ENCODE measurements around the gene ZCCHC18. TPM values are rescaled to one million over a fixed set of nuclear protein-coding genes. Genes with fewer than 3 reads are reported as not detected.

ZCCHC18 gene
- total and polyA plus RNA-seq, 2 donors (not counting 3 experiments of a cell fraction or from before 2014, with no cell fraction given), result 2.3 to 2.7 TPM

DNA sequence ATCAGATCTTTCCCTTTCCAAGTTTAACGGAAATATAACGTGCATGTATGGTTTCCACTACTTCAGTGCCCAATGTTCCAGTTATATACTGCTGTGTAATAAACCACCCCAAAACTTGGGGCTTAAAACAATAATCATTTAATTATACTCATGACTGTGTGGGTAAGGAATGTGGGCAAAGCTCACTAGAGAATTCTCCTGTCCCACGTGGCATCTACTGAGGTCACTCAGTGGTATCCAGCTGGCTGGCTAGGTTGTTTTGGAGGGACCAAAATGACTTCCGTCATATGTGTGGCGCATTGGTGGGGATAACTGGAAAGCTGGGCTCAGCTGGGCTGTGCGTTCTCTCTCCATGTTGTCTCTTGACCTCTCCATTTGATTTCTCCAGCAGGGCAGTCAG, 18.5 kb downstream of the ZCCHC18 start:
- no peak overlapping the region for H3K9ac ChIP-seq (replicated peaks; ENCODE audit: extremely low read depth, insufficient read depth, low read length)
- no peak for FAIRE-seq
- ChIA-PET POLR2A (no interaction called here), CTCF (no interaction called here)
- H3K36me3 ChIP-seq (ENCODE audit: control insufficient read depth in 2 of 2, extremely low read depth in 1 of 2, insufficient read depth in 2 of 2, low read length in 2 of 2), result peaks cover 0 to 3% of the 10 kb centered on the region in 2 experiments
- TF ChIP-seq, protein P1, sequence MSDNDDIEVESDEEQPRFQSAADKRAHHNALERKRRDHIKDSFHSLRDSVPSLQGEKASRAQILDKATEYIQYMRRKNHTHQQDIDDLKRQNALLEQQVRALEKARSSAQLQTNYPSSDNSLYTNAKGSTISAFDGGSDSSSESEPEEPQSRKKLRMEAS (IDR thresholded peaks at IDR 0.05; ENCODE audit: insufficient read depth, insufficient read length), result no peak
- no peak for TF ChIP-seq POLR2A (IDR thresholded peaks at IDR 0.05; ENCODE audit: low read depth, low read length)
- TF ChIP-seq EZH2 (IDR thresholded peaks at IDR 0.05; ENCODE audit: borderline replicate concordance, low read depth, low read length, severe bottlenecking), result no peak
- no peak for TF ChIP-seq FOS (IDR thresholded peaks at IDR 0.05; ENCODE audit: borderline replicate concordance, insufficient read depth, low read length)
- no peak for TF ChIP-seq JUN (IDR thresholded peaks at IDR 0.05; ENCODE audit: borderline replicate concordance, insufficient read depth, insufficient read length, low read depth)
- TF ChIP-seq MYC (IDR thresholded peaks at IDR 0.05; ENCODE audit: low read depth, low read length), result no peak
- TF ChIP-seq, protein P2, sequence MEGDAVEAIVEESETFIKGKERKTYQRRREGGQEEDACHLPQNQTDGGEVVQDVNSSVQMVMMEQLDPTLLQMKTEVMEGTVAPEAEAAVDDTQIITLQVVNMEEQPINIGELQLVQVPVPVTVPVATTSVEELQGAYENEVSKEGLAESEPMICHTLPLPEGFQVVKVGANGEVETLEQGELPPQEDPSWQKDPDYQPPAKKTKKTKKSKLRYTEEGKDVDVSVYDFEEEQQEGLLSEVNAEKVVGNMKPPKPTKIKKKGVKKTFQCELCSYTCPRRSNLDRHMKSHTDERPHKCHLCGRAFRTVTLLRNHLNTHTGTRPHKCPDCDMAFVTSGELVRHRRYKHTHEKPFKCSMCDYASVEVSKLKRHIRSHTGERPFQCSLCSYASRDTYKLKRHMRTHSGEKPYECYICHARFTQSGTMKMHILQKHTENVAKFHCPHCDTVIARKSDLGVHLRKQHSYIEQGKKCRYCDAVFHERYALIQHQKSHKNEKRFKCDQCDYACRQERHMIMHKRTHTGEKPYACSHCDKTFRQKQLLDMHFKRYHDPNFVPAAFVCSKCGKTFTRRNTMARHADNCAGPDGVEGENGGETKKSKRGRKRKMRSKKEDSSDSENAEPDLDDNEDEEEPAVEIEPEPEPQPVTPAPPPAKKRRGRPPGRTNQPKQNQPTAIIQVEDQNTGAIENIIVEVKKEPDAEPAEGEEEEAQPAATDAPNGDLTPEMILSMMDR (IDR thresholded peaks at IDR 0.05; ENCODE audit: extremely low read depth in 1 of 2, insufficient read depth in 1 of 2, low read depth in 1 of 2, low read length in 2 of 2), result no peak
- TF ChIP-seq GATA2 (IDR thresholded peaks at IDR 0.05; ENCODE audit: insufficient read depth, insufficient read length, low read depth, low read length), result no peak
- no peak for TF ChIP-seq POLR2AphosphoS5 (IDR thresholded peaks at IDR 0.05; ENCODE audit: insufficient read depth, low read depth, low read length)
- no peaks in the 10 kb centered on the region for H3K4me1 ChIP-seq (ENCODE audit: control insufficient read depth, extremely low read depth, insufficient read depth, low read length)
- peaks cover 2% of the 10 kb centered on the region for H3K79me2 ChIP-seq (ENCODE audit: control insufficient read depth, insufficient read depth, low read length)
- intact Hi-C loops (cut with micrococcal nuclease), result no loop called here
- H3K27ac ChIP-seq (ENCODE audit: insufficient read depth, low read depth, low read length), result no peak overlapping the region
- no peak for DNase-seq (ENCODE audit: low read depth, low spot score)
- dilution Hi-C loops (cut with MboI; ENCODE audit: extremely low pct_ligation_motif_present, low sequenced_read_pairs), result no loop called here
- no peak overlapping the region for H2AFZ ChIP-seq (ENCODE audit: low read depth, low read length)
- no peaks in the 10 kb centered on the region for H3K27me3 ChIP-seq (ENCODE audit: control insufficient read depth in 2 of 2, insufficient read depth in 2 of 2, low read length in 2 of 2)
- no peaks in the 10 kb centered on the region for H3K9me1 ChIP-seq (replicated peaks; ENCODE audit: control insufficient read depth, extremely low read depth, insufficient read depth, low read length)
- no TSS peak for BruUV-seq (replicated peaks)
- H3K4me3 ChIP-seq (replicated peaks in 1 of 3; ENCODE audit: insufficient read depth in 1 of 3, low read depth in 1 of 3, low read length in 3 of 3), result no peak overlapping the region
- no peaks in the 10 kb centered on the region for H4K20me1 ChIP-seq (replicated peaks; ENCODE audit: control insufficient read depth, extremely low read depth, insufficient read depth, low read length)
- no peaks in the 10 kb centered on the region for H3K9me3 ChIP-seq (replicated peaks; ENCODE audit: control insufficient read depth, insufficient read depth, low read length)
- H3K4me2 ChIP-seq (ENCODE audit: insufficient read depth, low read length), result no peak overlapping the region

All from endothelial cell of umbilical vein (primary cell).